ENCODE measurements around the gene ARHGEF2. TPM values are rescaled to one million over a fixed set of nuclear protein-coding genes. Genes with fewer than 3 reads are reported as not detected.
A peak's percentile ranks its signal among the peaks of the same experiment; 100 is the strongest.

The ARHGEF2 gene
- total and polyA plus RNA-seq, 9 of the 15 experiments (the other 6 are each of a cell fraction or from before 2014, with no cell fraction given): 7.1 to 162 (median 62.2) TPM

GRCh38 chr1:156004843-156005584 is 26.7 kb upstream of the ARHGEF2 start:
- H3K4me3 ChIP-seq: no peak overlapping the region
- intact Hi-C loops (cut with micrococcal nuclease): loop anchor here (5.0 kb wide), 1 partner anchor 62 kb away; no protein-coding TSS in a partner anchor
- in situ Hi-C loops (cut with MboI): no loop called here
- peak overlapping the region; percentile 10; the same call in 1 of the 3 replicates for H3K27ac ChIP-seq (ENCODE audit: extremely low read depth, low read depth, low read length)
- H2AFZ ChIP-seq (ENCODE audit: low read depth, low read length): no peak overlapping the region
- BruUV-seq (replicated peaks): no TSS peak
- POLR2A ChIA-PET: interaction anchor here (0.8 to 1.3 kb wide), 4 partner anchors 16 to 67 kb away, joined by 3 to 4 read pairs (median 3); no protein-coding TSS in a partner anchor
- H3K9me3 ChIP-seq (replicated peaks; ENCODE audit: control insufficient read depth, insufficient read depth, low read depth, low read length): no peaks in the 10 kb centered on the region
- no peak overlapping the region for H3K9ac ChIP-seq (ENCODE audit: insufficient read depth in 1 of 2, low read depth in 2 of 2, low read length in 2 of 2)
- no peaks in the 10 kb centered on the region for H3K27me3 ChIP-seq (ENCODE audit: control insufficient read depth in 2 of 2, insufficient read depth in 2 of 2, low read length in 2 of 2)
- peaks cover 14% of the 10 kb centered on the region; the same call in 2 of the 3 replicates for H3K36me3 ChIP-seq (ENCODE audit: control insufficient read depth, insufficient read depth, low read length)
- no peak overlapping the region for H3K4me2 ChIP-seq (ENCODE audit: insufficient read depth, low read length)
- H3K9me1 ChIP-seq (ENCODE audit: control insufficient read depth, insufficient read depth, low read length): no peaks in the 10 kb centered on the region
- peaks cover 22 to 34% of the 10 kb centered on the region in 2 experiments; a peak in 4 of 5 replicates for H3K4me1 ChIP-seq (replicated peaks in 1 of 2; ENCODE audit: control insufficient read depth in 2 of 2, insufficient read depth in 2 of 2, low read length in 2 of 2)
- CTCF ChIA-PET (ENCODE audit: low intra/inter-chr PET ratio): no interaction called here
- FAIRE-seq (no peak), ATAC-seq (no peak), DNase-seq (ENCODE audit: extremely low read depth in 1 of 4, low spot score in 3 of 4) (no peak)
- 54% methylated on average over 4 of the region's 4 CpGs for WGBS (ENCODE audit: insufficient coverage, low coverage, missing lambda C conversion rate)
- TF ChIP-seq HES1 (IDR thresholded peaks at IDR 0.05; ENCODE audit: low read depth): no peak
- TF ChIP-seq GATAD2B (IDR thresholded peaks at IDR 0.05; ENCODE audit: borderline replicate concordance): no peak
- TF ChIP-seq HDAC3 (IDR thresholded peaks at IDR 0.05; ENCODE audit: borderline replicate concordance, partially characterized antibody): no peak
- no peak for TF ChIP-seq RBM15 (IDR thresholded peaks at IDR 0.05; ENCODE audit: insufficient read depth, low read length)
- no peak for TF ChIP-seq ZNF347 (CRISPR knock-in tag; IDR thresholded peaks at IDR 0.05; ENCODE audit: low read depth)
- no peak for TF ChIP-seq GABPA (tag; conservative IDR thresholded peaks at IDR 0.05; ENCODE audit: low read depth)
- TF ChIP-seq ZNF589 (CRISPR knock-in tag; IDR thresholded peaks at IDR 0.05; ENCODE audit: low read depth): no peak
- no peak for TF ChIP-seq CTBP1 (IDR thresholded peaks at IDR 0.05; ENCODE audit: borderline replicate concordance)
- TF ChIP-seq ARID1B (IDR thresholded peaks at IDR 0.05): no peak
- no peaks in the 10 kb centered on the region for H3K79me2 ChIP-seq (ENCODE audit: control insufficient read depth, insufficient read depth, low read length)
- no peaks in the 10 kb centered on the region for H4K20me1 ChIP-seq (replicated peaks; ENCODE audit: control insufficient read depth, insufficient read depth, low read length)

Data from K562 (cell line).